HG03045 (cell line): ENCODE data around the gene FANCE.
"Not testable (repeated sequence)": the region's sequence is repeated elsewhere in the genome, so short reads cannot be mapped to it uniquely, and the experiment has no call there.

ENCODE experiments used
- ATAC-seq: cut with Tn5 transposase; IDR thresholded peaks from one replicate; pipeline ENCODE4 v1.9.1; 2021; ENCODE audit warnings: mild to moderate bottlenecking, moderate library complexity; ENCODE audit not compliant: unreplicated experiment

FANCE gene

GRCh38 chr6:35496036-35496840, 44.1 kb downstream of the FANCE start:
- ATAC-seq, result no peak

- no peak for ATAC-seq
These were observed 44.9 kb downstream of the FANCE start, which contains the start of gene TEAD3 for GRCh38 chr6:35496841-35497570. TSS of gene TEAD3 (minus strand) at chr6:35497079.

GRCh38 chr6:35497571-35498421, 45.7 kb downstream of the FANCE start:
- no peak for ATAC-seq

GRCh38 chr6:35498422-35499067, 46.4 kb downstream of the FANCE start:
- no peak for ATAC-seq

GRCh38 chr6:35499372-35499771, 47.2 kb downstream of the FANCE start:
- no peak for ATAC-seq

- ATAC-seq, result no peak
These were observed 48.6 kb downstream of the FANCE start for GRCh38 chr6:35500782-35501181.

GRCh38 chr6:35501784-35502183, 49.6 kb downstream of the FANCE start:
- ATAC-seq, result no peak

GRCh38 chr6:35503534-35503933, 51.4 kb downstream of the FANCE start:
- ATAC-seq, result no peak

GRCh38 chr6:35505999-35506412, 53.9 kb downstream of the FANCE start:
- ATAC-seq, result no peak

- ATAC-seq, result no peak
These were observed 54.4 kb downstream of the FANCE start for GRCh38 chr6:35506536-35506935.

GRCh38 chr6:35507221-35507620, 55.1 kb downstream of the FANCE start:
- ATAC-seq, result no peak

GRCh38 chr6:35508027-35508426, 55.9 kb downstream of the FANCE start:
- no peak for ATAC-seq

GRCh38 chr6:35508542-35508941, 56.4 kb downstream of the FANCE start:
- ATAC-seq, result no peak

- ATAC-seq, result no peak
These were observed 58.9 kb downstream of the FANCE start for GRCh38 chr6:35510916-35511561.

GRCh38 chr6:35511562-35511941, 59.4 kb downstream of the FANCE start:
- no peak for ATAC-seq

GRCh38 chr6:35512006-35512405, 59.9 kb downstream of the FANCE start:
- no peak for ATAC-seq

GRCh38 chr6:35512740-35513139, 60.6 kb downstream of the FANCE start, which contains the start of gene TULP1:
TSS of gene TULP1 (minus strand) at chr6:35512896. CDS start at chr6:35512858, 38 bp downstream.
- no peak for ATAC-seq

- ATAC-seq, result no peak
These were observed 62.4 kb downstream of the FANCE start for GRCh38 chr6:35514587-35514986.

- not testable (repeated sequence) for ATAC-seq
These were observed 63.8 kb downstream of the FANCE start for GRCh38 chr6:35515939-35516338.
